Heart right ventricle (tissue), 16 donors: ENCODE data around the gene HRH2. TPM values are rescaled to one million over a fixed set of nuclear protein-coding genes. Genes with fewer than 3 reads are reported as not detected.

Experiments used
- ATAC-seq, 8 donors: fragments of 200-7000 bp; cut with Tn5 transposase; one replicate each; pipeline ENCODE4 v1.9.1; 2020; ENCODE audit warnings: mild to moderate bottlenecking in 8 of 8, moderate library complexity in 8 of 8, moderate number of reproducible peaks in 1 of 8
- DNase-seq, 2 donors: peaks; one replicate each; pipeline ENCODE4 v3.0.0-alpha.2; 2020
- H3K27ac ChIP-seq, 10 donors: fragments of 200-600 bp; sonication (generic) in 2 of 10; one replicate each; pipeline versions ENCODE4 v1.5.0 to v1.8.0; 2020 to 2022; ENCODE audit warnings: mild to moderate bottlenecking in 3 of 10
- H3K27me3 ChIP-seq, 7 donors: fragments of 200-600 bp; one replicate each; pipeline ENCODE4 v1.8.0; 2021 to 2022; ENCODE audit warnings: mild to moderate bottlenecking in 2 of 7
- H3K36me3 ChIP-seq, 9 donors: fragments of 200-600 bp; sonication (generic) in 1 of 9; one replicate each; pipeline versions ENCODE4 v1.5.0 to v1.8.0; 2020 to 2022; ENCODE audit warnings: mild to moderate bottlenecking in 2 of 9
- H3K4me1 ChIP-seq, 9 donors: fragments of 200-600 bp; sonication (generic) in 1 of 9; one replicate each; pipeline versions ENCODE4 v1.5.0 to v1.8.0; 2020 to 2022; ENCODE audit warnings: mild to moderate bottlenecking in 4 of 9
- H3K4me3 ChIP-seq, 10 donors: fragments of 200-600 bp; sonication (generic) in 2 of 10; one replicate each; pipeline versions ENCODE4 v1.5.0 to v1.8.0; 2020 to 2022; ENCODE audit warnings: mild to moderate bottlenecking in 7 of 10, moderate library complexity in 2 of 10
- H3K9me3 ChIP-seq, 11 donors: fragments of 200-600 bp in 10 of 11; sonication (generic) in 2 of 11; one replicate each; pipeline versions ENCODE4 v1.5.0 to v1.8.0; 2013 to 2022; ENCODE audit warnings: mild to moderate bottlenecking in 2 of 11, control low read depth in 1 of 11, moderate library complexity in 1 of 11
- CTCF ChIP-seq, 9 donors: fragments of 200-600 bp; sonication (generic) in 2 of 9; IDR thresholded peaks; one replicate each; pipeline versions ENCODE4 v1.5.0 to v1.8.0; 2021 to 2022; ENCODE audit warnings: antibody characterized with exemption in 9 of 9, mild to moderate bottlenecking in 5 of 9, moderate library complexity in 1 of 9
- WGBS, 2 donors: extraction: QIAGEN DNeasy Blood & Tissue Kit; methylation state at CpG; one replicate each; pipeline ENCODE4 v1.1.7; 2013; ENCODE audit warnings: inconsistent platforms in 1 of 2; 5-methylcytosine and 5-hydroxymethylcytosine counted together
- intact Hi-C, 10 donors: fragments of 100-400 bp; cut with DNase I; formaldehyde crosslinking; loops; one replicate each; pipeline versions ENCODE4 v1.11.1 to v1.14.2; 2022
- polyA plus RNA-seq, 2 donors: library from polyadenylated mRNA; stranded (reverse); fragments of 200-250 nt; gene quantifications; one replicate each; pipeline ENCODE4 v1.2.3, GENCODE V29; 2013
- total RNA-seq, 10 donors: library from RNA; stranded (reverse); fragmentation: NEBNext Ultra II Directional in 3 of 10; extraction: Animal tissue kit (Norgen Biotek cat#: 25700) in 3 of 10; gene quantifications; one replicate each; pipeline versions ENCODE4 v1.2.1 to v1.2.4, GENCODE V29; 2021 to 2023
- donor health status: Arrhythmogenic right ventricular cardiomyopathy.
- donor health status: ischemic (EF 13 %, LVEDD 7.1; RV severe dilation, severe dysfunction).
- donor health status: healthy with polysubstance abuse.
- donor health status: DM: no; HTN: yes; CAD: no.
- donor health status: DM: no; HTN: no; CAD: no.
- donor health status: ischemic (EF 25% LVEDD 6.9; RV normal size, moderate dysfunction).
- donor health status: ischemic (EF 25% LVEDD 5.7; RV mildly dilated, moderate dysfunction).
- donor health status: healthy.
- donor health status: DM: yes; HTN: yes; CAD: no.
- donor health status: Ischemic cardiomyopathy.
- donor health status: ischemic (EF 35%, LVEDD 5.7; RV mildly dilated, moderate dysfunction).
- donor health status: nonischemic (EF 11% LVEDD 7.7; RV severe dilation, severe dysfunction).
- donor health status: DM: yes; HTN: yes; CAD: no.
- donor health status: PGD.
- donor health status: ischemic (EF 29% LVEDD 5.4; RV normal size, mild dysfunction).
- donor health status: nonischemic (EF 23%, LVEDD 6.1; RV moderate dilation, normal function).

The HRH2 gene
- total and polyA plus RNA-seq, 12 donors = 12.2 to 78.7 (median 50.6) TPM

GRCh38 chr5:175738602-175739133 is 80.8 kb downstream of the HRH2 start:
- intact Hi-C loops = no loop called here
- no peak overlapping the region for H3K27ac ChIP-seq
- WGBS, 2 donors = 76% methylated on average over 14 of the region's 14 CpGs
- H3K9me3 ChIP-seq = peaks cover 0 to under 1% (median 0%) of the 10 kb centered on the region in 11 donors
- TF ChIP-seq CTCF (IDR thresholded peaks at IDR 0.05) = no peak
- no peaks in the 10 kb centered on the region for H3K36me3 ChIP-seq
- H3K4me1 ChIP-seq = no peaks in the 10 kb centered on the region
- DNase-seq (no peak), ATAC-seq (no peak)
- peaks cover 0 to 54% (median 41%) of the 10 kb centered on the region in 7 donors for H3K27me3 ChIP-seq
- no peak overlapping the region for H3K4me3 ChIP-seq

GRCh38 chr5:175740014-175740413 is 82.1 kb downstream of the HRH2 start:
- H3K27me3 ChIP-seq = peaks cover 0 to 53% (median 44%) of the 10 kb centered on the region in 7 donors
- ATAC-seq (no peak), DNase-seq (no peak)
- TF ChIP-seq CTCF (IDR thresholded peaks at IDR 0.05) = no peak
- WGBS, 2 donors = 83 to 87% methylated on average over 5 of the region's 5 CpGs
- H3K4me3 ChIP-seq = no peak overlapping the region
- intact Hi-C loops = loop anchor here in 1 of 10 donors (10.0 kb wide), 1 partner anchor 125 kb away; no protein-coding TSS in a partner anchor
- H3K9me3 ChIP-seq = no peaks in the 10 kb centered on the region
- H3K27ac ChIP-seq = no peak overlapping the region
- no peaks in the 10 kb centered on the region for H3K36me3 ChIP-seq
- no peaks in the 10 kb centered on the region for H3K4me1 ChIP-seq

GRCh38 chr5:175741556-175741955 is 83.7 kb downstream of the HRH2 start:
- ATAC-seq = no peak
- peaks cover 0 to 52% (median 39%) of the 10 kb centered on the region in 7 donors for H3K27me3 ChIP-seq

GRCh38 chr5:175742290-175742994 is 84.6 kb downstream of the HRH2 start:
- WGBS, 2 donors = 73 to 77% methylated on average over 10 of the region's 10 CpGs
- peaks cover 0 to 43% (median 31%) of the 10 kb centered on the region in 7 donors for H3K27me3 ChIP-seq
- no peak for DNase-seq

More at GRCh38 chr5:175741556-175741955, 83.7 kb downstream of the HRH2 start:
- no peak for TF ChIP-seq CTCF (IDR thresholded peaks at IDR 0.05)
- no peak overlapping the region for H3K4me3 ChIP-seq
- H3K4me1 ChIP-seq = no peaks in the 10 kb centered on the region
- 46 to 73% methylated on average over 3 of the region's 3 CpGs for WGBS, 2 donors
- intact Hi-C loops = loop anchor here in 1 of 10 donors (10.0 kb wide), 1 partner anchor 123 kb away; no protein-coding TSS in a partner anchor
- no peak for DNase-seq
- no peaks in the 10 kb centered on the region for H3K36me3 ChIP-seq
- no peaks in the 10 kb centered on the region for H3K9me3 ChIP-seq
- H3K27ac ChIP-seq = no peak overlapping the region

More at GRCh38 chr5:175742290-175742994, 84.6 kb downstream of the HRH2 start:
- H3K9me3 ChIP-seq = no peaks in the 10 kb centered on the region
- TF ChIP-seq CTCF (IDR thresholded peaks at IDR 0.05) = no peak
- no peak for ATAC-seq
- no peak overlapping the region for H3K4me3 ChIP-seq
- intact Hi-C loops = loop anchor here in 1 of 10 donors (10.0 kb wide), 1 partner anchor 122 kb away; no protein-coding TSS in a partner anchor
- no peaks in the 10 kb centered on the region for H3K4me1 ChIP-seq
- no peak overlapping the region for H3K27ac ChIP-seq
- no peaks in the 10 kb centered on the region for H3K36me3 ChIP-seq
